ENCODE data around the gene CFAP52. TPM values are rescaled to one million over a fixed set of nuclear protein-coding genes. Genes with fewer than 3 reads are reported as not detected.

CFAP52 gene
- total and polyA plus RNA-seq, 2 of the 8 experiments (the other 6 are each of a cell fraction or from before 2014, with no cell fraction given), result 0.11 TPM; not detected in 1

DNA sequence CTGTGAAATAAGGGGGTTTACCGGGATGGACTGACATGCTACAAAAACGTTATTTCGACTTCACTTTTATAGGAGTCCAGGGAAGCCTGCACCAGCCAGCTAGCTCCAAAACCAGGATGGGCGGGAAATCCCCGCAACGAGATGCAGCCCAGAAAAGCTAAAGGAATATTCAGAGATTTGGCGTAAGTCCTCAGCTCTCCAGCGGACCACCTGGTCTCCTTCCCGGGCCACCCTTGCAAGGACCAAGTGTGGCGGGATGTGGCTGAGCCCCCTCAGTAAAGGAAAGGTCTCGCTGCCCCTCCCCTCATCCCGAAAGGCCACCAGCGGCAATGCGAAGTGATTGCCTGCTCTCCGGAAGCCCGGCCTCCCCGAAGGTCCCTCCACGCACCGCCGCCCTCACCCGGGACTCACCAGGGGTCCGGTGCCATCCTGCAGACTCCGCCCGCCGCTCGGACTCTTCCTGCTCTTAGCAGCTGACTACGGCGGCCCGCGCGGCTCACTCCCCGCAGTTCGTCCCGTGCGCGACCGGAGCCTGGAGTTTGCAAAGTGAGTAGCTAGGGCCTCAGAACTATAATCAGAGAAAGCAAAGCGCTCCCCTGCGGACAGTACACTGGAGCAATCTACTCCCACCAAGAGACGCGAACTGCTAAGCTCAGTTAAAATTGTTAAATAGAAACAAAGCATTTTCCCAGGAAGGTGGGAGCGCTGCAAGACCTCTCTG lies 901 bp upstream of the CFAP52 start, which contains the start of gene STX8 (continued):
- TF ChIP-seq MAX (IDR thresholded peaks at IDR 0.05) (peak; percentile 48), GTF2F1 (IDR thresholded peaks at IDR 0.05; ENCODE audit: borderline replicate concordance, low read depth, low read length) (no peak)

Data from H1 (cell line).